WTC11 (cell line): ENCODE data around the gene C19orf73. TPM values are rescaled to one million over a fixed set of nuclear protein-coding genes. Genes with fewer than 3 reads are reported as not detected.
A peak's percentile ranks its signal among the peaks of the same experiment; 100 is the strongest.

Source experiments
- ATAC-seq: fragments of 200-7000 bp; cut with Tn5 transposase; 2 replicates; pipeline ENCODE4 v1.10.0; 2021; ENCODE audit warnings: mild to moderate bottlenecking, moderate library complexity
- CTCF ChIA-PET: fragments of 300-600 bp; sonication (Branson Sonifier 250); formaldehyde crosslinking; loops from one replicate; lab custom pipeline; 2021; ENCODE audit warnings: antibody characterized with exemption; lab: Charles Lee
- POLR2A ChIA-PET: fragments of 350-600 bp; sonication (Branson Sonifier 250); formaldehyde crosslinking; loops from one replicate; lab custom pipeline; 2021; ENCODE audit warnings: antibody characterized with exemption; lab: Charles Lee
- DNase-seq: peaks from one replicate; pipeline ENCODE4 v3.0.0; 2021; ENCODE audit warnings: low spot score
- H3K27ac Mint-ChIP-seq: 2 replicates; pipeline ENCODE4 v1.8.0; 2021; ENCODE audit warnings: mixed read lengths
- H3K27me3 Mint-ChIP-seq: 2 replicates; pipeline ENCODE4 v1.8.0; 2021; ENCODE audit warnings: low read depth, mild to moderate bottlenecking, moderate library complexity, mixed read lengths
- H3K36me3 Mint-ChIP-seq: 2 replicates; pipeline ENCODE4 v1.8.0; 2021; ENCODE audit warnings: mixed read lengths
- H3K4me1 Mint-ChIP-seq: 2 replicates; pipeline ENCODE4 v1.8.0; 2022; ENCODE audit warnings: mixed read lengths
- H3K4me3 Mint-ChIP-seq: 2 replicates; pipeline ENCODE4 v1.8.0; 2021; ENCODE audit warnings: mild to moderate bottlenecking, moderate library complexity, mixed read lengths
- H3K9me3 Mint-ChIP-seq: 2 replicates; pipeline ENCODE4 v1.8.0; 2021; ENCODE audit warnings: mixed read lengths
- ARID4B ChIP-seq: sonication (generic); formaldehyde crosslinking; IDR thresholded peaks from 2 replicates; pipeline ENCODE4 v1.8.0; 2023; ENCODE audit warnings: missing genetic modification reagents, mild to moderate bottlenecking, borderline replicate concordance
- ATF1 ChIP-seq: sonication (generic); formaldehyde crosslinking; IDR thresholded peaks from 2 replicates; pipeline ENCODE4 v1.8.1; 2023; ENCODE audit warnings: mild to moderate bottlenecking, moderate library complexity, missing genetic modification reagents
- ATF2 ChIP-seq: sonication (generic); formaldehyde crosslinking; IDR thresholded peaks from 2 replicates; pipeline ENCODE4 v1.8.1; 2022; ENCODE audit warnings: low read depth, missing genetic modification reagents, borderline replicate concordance
- ATF6 ChIP-seq: sonication (generic); formaldehyde crosslinking; IDR thresholded peaks from 2 replicates; pipeline ENCODE4 v1.8.1; 2023; ENCODE audit warnings: mild to moderate bottlenecking, missing genetic modification reagents
- ETV6 ChIP-seq: sonication (generic); formaldehyde crosslinking; IDR thresholded peaks from 2 replicates; pipeline ENCODE4 v1.8.1; 2022; ENCODE audit warnings: mild to moderate bottlenecking, missing genetic modification reagents
- GTF2I ChIP-seq: fragments of 250-450 bp; sonication (Bioruptor Pico); conservative IDR thresholded peaks from 2 replicates; pipeline ENCODE4 v1.4.0; 2021; ENCODE audit warnings: mild to moderate bottlenecking
- MAX ChIP-seq: sonication (generic); formaldehyde crosslinking; IDR thresholded peaks from 2 replicates; pipeline ENCODE4 v1.8.0; 2022; ENCODE audit warnings: mild to moderate bottlenecking, missing genetic modification reagents
- NFATC4 ChIP-seq: fragments of 250-450 bp; sonication (Bioruptor Pico); IDR thresholded peaks from 2 replicates; pipeline ENCODE4 v1.9.0; 2021; ENCODE audit warnings: mild to moderate bottlenecking
- NFYB ChIP-seq: sonication (generic); formaldehyde crosslinking; conservative IDR thresholded peaks from 2 replicates; pipeline ENCODE4 v1.8.0; 2022; ENCODE audit warnings: low read depth, missing genetic modification reagents
- OVOL2 ChIP-seq: fragments of 250-450 bp; sonication (Bioruptor Pico); IDR thresholded peaks from 2 replicates; pipeline ENCODE4 v1.9.0; 2021; ENCODE audit warnings: mild to moderate bottlenecking, borderline replicate concordance
- PRDM15 ChIP-seq: sonication (generic); formaldehyde crosslinking; IDR thresholded peaks from 2 replicates; pipeline ENCODE4 v1.8.0; 2022; ENCODE audit warnings: missing genetic modification reagents
- SP1 ChIP-seq: sonication (generic); formaldehyde crosslinking; conservative IDR thresholded peaks from 2 replicates; pipeline ENCODE4 v1.8.1; 2022; ENCODE audit warnings: missing genetic modification reagents
- STAT6 ChIP-seq: sonication (generic); formaldehyde crosslinking; conservative IDR thresholded peaks from 2 replicates; pipeline ENCODE4 v1.8.1; 2023; ENCODE audit warnings: mild to moderate bottlenecking, low read depth, missing genetic modification reagents, moderate library complexity
- ZMAT4 ChIP-seq: fragments of 250-450 bp; sonication (Bioruptor Pico); IDR thresholded peaks from 2 replicates; pipeline ENCODE4 v1.9.0; 2021; ENCODE audit warnings: mild to moderate bottlenecking
- ZNF281 ChIP-seq: sonication (generic); formaldehyde crosslinking; IDR thresholded peaks from 2 replicates; pipeline ENCODE4 v1.8.0; 2023; ENCODE audit warnings: mild to moderate bottlenecking, missing genetic modification reagents
- ZNF396 ChIP-seq: fragments of 250-450 bp; sonication (Bioruptor Pico); IDR thresholded peaks from 2 replicates; pipeline ENCODE4 v1.8.0; 2021; ENCODE audit warnings: mild to moderate bottlenecking, moderate library complexity, borderline replicate concordance
- ZNF671 ChIP-seq: fragments of 250-450 bp; sonication (Bioruptor Pico); IDR thresholded peaks from 2 replicates; pipeline ENCODE4 v1.8.0; 2021; ENCODE audit warnings: mild to moderate bottlenecking
- total RNA-seq: library from RNA; stranded (reverse); gene quantifications from 3 replicates; pipeline ENCODE4 v1.2.3, GENCODE V29; 2021

C19orf73 gene
- total RNA-seq, 1 experiment from 2014 or later = 3.2 TPM

GRCh38 chr19:49116544-49116943 lies 2.4 kb downstream of the C19orf73 start (continued):
- TF ChIP-seq ARID4B (CRISPR knock-in tag) (no peak), ZNF396 (no peak), ZNF671 (CRISPR knock-in tag) (no peak), SP1 (no peak), NFATC4 (CRISPR knock-in tag) (no peak), ATF2 (CRISPR knock-in tag) (no peak), ATF1 (no peak)

- Mint-ChIP-seq H3K27ac (no peak overlapping the region), H3K27me3 (peaks cover 25% of the 10 kb centered on the region), H3K4me3 (peak overlapping the region; percentile 69), H3K4me1 (peaks cover 14% of the 10 kb centered on the region), H3K36me3 (no peaks in the 10 kb centered on the region), H3K9me3 (no peaks in the 10 kb centered on the region)
- DNase-seq (peak; percentile 86), ATAC-seq (peak; percentile 19)
- ChIA-PET POLR2A (interaction anchor here (0.6 to 1.6 kb wide), 7 partner anchors 9 to 403 kb away, joined by 3 to 5 read pairs (median 3); no protein-coding TSS in a partner anchor), CTCF (interaction anchor here (0.5 to 2.7 kb wide), 28 partner anchors 9 to 943 kb away, joined by 3 to 65 read pairs (median 8); partner anchors contain the start of genes HRC and RUVBL2)
- no peak for TF ChIP-seq ETV6 (CRISPR knock-in tag)
- TF ChIP-seq NFYB (CRISPR knock-in tag) = no peak
- no peak for TF ChIP-seq ZNF281 (CRISPR knock-in tag)
- TF ChIP-seq OVOL2 (CRISPR knock-in tag) = no peak
- no peak for TF ChIP-seq ZMAT4
- TF ChIP-seq ATF6 (CRISPR knock-in tag) = no peak
- TF ChIP-seq MAX (CRISPR knock-in tag) = peak; percentile 57; the same call in 1 of the 2 replicates
- no peak for TF ChIP-seq STAT6 (CRISPR knock-in tag)
- TF ChIP-seq PRDM15 (CRISPR knock-in tag) = no peak
- TF ChIP-seq GTF2I (CRISPR knock-in tag) = no peak
Measured at GRCh38 chr19:49114630-49115363, 4.1 kb downstream of the C19orf73 start.
